HG03045 (cell line): ENCODE data around the gene LAMP1.
"Not testable (repeated sequence)": the region's sequence is repeated elsewhere in the genome, so short reads cannot be mapped to it uniquely, and the experiment has no call there.

Experiments
- ATAC-seq: cut with Tn5 transposase; IDR thresholded peaks from one replicate; pipeline ENCODE4 v1.9.1; 2021; ENCODE audit warnings: mild to moderate bottlenecking, moderate library complexity; ENCODE audit not compliant: unreplicated experiment

LAMP1 gene

GRCh38 chr13:113354831-113355610 is 58.0 kb downstream of the LAMP1 start:
- ATAC-seq: no peak

- no peak for ATAC-seq
These were observed 58.6 kb downstream of the LAMP1 start for GRCh38 chr13:113355621-113356020.

- ATAC-seq: no peak
These were observed 59.6 kb downstream of the LAMP1 start for GRCh38 chr13:113356596-113356995.

GRCh38 chr13:113357529-113357928 is 60.5 kb downstream of the LAMP1 start:
- no peak for ATAC-seq

- no peak for ATAC-seq
These were observed 61.7 kb downstream of the LAMP1 start for GRCh38 chr13:113358653-113359190.

- ATAC-seq: no peak
These were observed 62.5 kb downstream of the LAMP1 start for GRCh38 chr13:113359571-113359970.

GRCh38 chr13:113360446-113360845 is 63.4 kb downstream of the LAMP1 start:
- no peak for ATAC-seq

- no peak for ATAC-seq
These were observed 64.4 kb downstream of the LAMP1 start for GRCh38 chr13:113361406-113361805.

GRCh38 chr13:113364311-113364889 is 67.4 kb downstream of the LAMP1 start:
- no peak for ATAC-seq

GRCh38 chr13:113364901-113365582 is 68.0 kb downstream of the LAMP1 start:
- no peak for ATAC-seq

- ATAC-seq: no peak
These were observed 68.5 kb downstream of the LAMP1 start for GRCh38 chr13:113365583-113365970.

GRCh38 chr13:113365971-113366588 is 69.0 kb downstream of the LAMP1 start:
- ATAC-seq: no peak

- no peak for ATAC-seq
These were observed 70.1 kb downstream of the LAMP1 start for GRCh38 chr13:113367020-113367560.

- no peak for ATAC-seq
These were observed 70.7 kb downstream of the LAMP1 start for GRCh38 chr13:113367771-113368170.

- not testable (repeated sequence) for ATAC-seq
These were observed 71.3 kb downstream of the LAMP1 start for GRCh38 chr13:113368353-113368752.

GRCh38 chr13:113369189-113369588 is 72.2 kb downstream of the LAMP1 start:
- ATAC-seq: no peak

- ATAC-seq: no peak
These were observed 72.8 kb downstream of the LAMP1 start for GRCh38 chr13:113369881-113370280.

- ATAC-seq: no peak
These were observed 74.0 kb downstream of the LAMP1 start for GRCh38 chr13:113371061-113371460.

- ATAC-seq: not testable (repeated sequence)
These were observed 74.7 kb downstream of the LAMP1 start for GRCh38 chr13:113371701-113372100.
